ENCODE data around the gene MOB3A. TPM values are rescaled to one million over a fixed set of nuclear protein-coding genes. Genes with fewer than 3 reads are reported as not detected.

The MOB3A gene
- total RNA-seq, 1 donor, result 40.4 TPM

GRCh38 chr19:2117215-2117960 is 21.3 kb upstream of the MOB3A start:
- no peak for TF ChIP-seq CTCF (IDR thresholded peaks at IDR 0.05; ENCODE audit: insufficient read depth, low read length)
- H3K4me3 ChIP-seq (ENCODE audit: low read depth, low read length), result no peak overlapping the region

DNA sequence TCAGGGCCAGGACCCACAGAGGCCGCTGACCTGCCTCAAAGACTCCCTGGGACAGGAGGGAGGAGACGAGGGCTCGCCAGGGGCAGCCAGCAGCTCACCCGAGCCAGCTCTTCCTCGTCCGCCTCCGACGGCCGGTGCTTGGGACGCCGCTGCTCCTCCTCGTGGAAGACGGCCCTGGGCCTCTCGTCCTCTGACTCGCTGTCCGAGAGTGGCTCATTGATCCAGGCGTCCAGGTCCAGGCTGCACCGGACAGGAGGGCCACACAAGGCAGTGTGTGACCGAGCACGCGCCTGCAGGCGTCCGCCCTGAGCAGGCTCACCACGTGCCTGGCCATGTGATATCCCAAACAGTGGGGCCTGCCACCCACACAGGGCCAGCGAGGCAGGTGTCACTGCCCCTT is 20.4 kb upstream of the MOB3A start:
- no peak for DNase-seq (ENCODE audit: low read depth)

More at GRCh38 chr19:2117215-2117960, 21.3 kb upstream of the MOB3A start:
- DNase-seq (ENCODE audit: low read depth), result no peak

GRCh38 chr19:2115911-2116426 is 19.8 kb upstream of the MOB3A start:
- DNase-seq (ENCODE audit: low read depth), result no peak
- H3K4me3 ChIP-seq (ENCODE audit: low read depth, low read length), result no peak overlapping the region
- TF ChIP-seq CTCF (IDR thresholded peaks at IDR 0.05; ENCODE audit: insufficient read depth, low read length), result no peak

More for the DNA sequence above, 20.4 kb upstream of the MOB3A start:
- TF ChIP-seq CTCF (IDR thresholded peaks at IDR 0.05; ENCODE audit: insufficient read depth, low read length), result no peak
- H3K4me3 ChIP-seq (ENCODE audit: low read depth, low read length), result no peak overlapping the region

DNA sequence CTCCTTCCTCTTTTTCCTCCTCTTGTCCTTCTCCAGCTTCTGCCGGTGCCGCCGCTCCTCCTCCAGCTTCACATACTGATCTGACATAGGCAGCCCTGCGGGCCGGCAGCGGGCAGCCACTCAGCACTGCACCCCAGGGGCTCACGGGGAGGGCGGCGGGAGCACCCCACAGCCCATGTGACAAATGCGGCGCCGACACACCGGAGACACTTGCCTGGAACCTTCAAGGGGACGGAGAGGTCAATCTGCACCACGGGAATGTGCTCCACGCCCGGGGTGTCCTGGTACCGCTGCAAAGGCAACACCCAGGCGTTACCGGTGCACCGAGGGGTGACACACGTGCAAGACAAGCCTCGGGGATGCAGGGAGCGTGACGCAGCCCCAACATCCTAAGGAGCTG is 19.2 kb upstream of the MOB3A start:
- TF ChIP-seq CTCF (IDR thresholded peaks at IDR 0.05; ENCODE audit: insufficient read depth, low read length), result no peak
- H3K4me3 ChIP-seq (ENCODE audit: low read depth, low read length), result no peak overlapping the region
- DNase-seq (ENCODE audit: low read depth), result no peak

- DNase-seq (ENCODE audit: low read depth), result no peak
- TF ChIP-seq CTCF (IDR thresholded peaks at IDR 0.05; ENCODE audit: insufficient read depth, low read length), result no peak
- no peak overlapping the region for H3K4me3 ChIP-seq (ENCODE audit: low read depth, low read length)
Measured at GRCh38 chr19:2114821-2115220, 18.7 kb upstream of the MOB3A start.

DNA sequence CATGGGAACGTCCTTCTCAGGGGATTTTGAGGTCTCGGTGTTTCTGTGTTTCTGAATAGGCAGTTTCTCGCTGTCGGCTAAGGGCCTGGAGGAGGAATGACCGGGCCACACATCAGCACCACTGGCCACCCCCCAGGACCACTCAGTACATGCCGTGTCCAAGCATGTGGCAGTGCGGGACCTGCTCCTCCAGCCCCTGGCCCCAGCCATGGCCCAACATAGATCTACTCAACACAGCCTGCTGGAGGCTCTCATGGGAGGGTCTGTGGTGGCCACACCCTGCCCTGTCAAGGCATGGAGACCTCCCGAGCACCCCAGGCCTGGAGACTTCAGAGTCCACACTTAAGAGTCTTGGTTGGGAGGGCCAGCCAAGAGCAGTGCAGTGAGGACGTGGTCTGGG is 18.1 kb upstream of the MOB3A start:
- no peak for DNase-seq (ENCODE audit: low read depth)
- no peak for TF ChIP-seq CTCF (IDR thresholded peaks at IDR 0.05; ENCODE audit: insufficient read depth, low read length)

More for the DNA sequence above, 18.1 kb upstream of the MOB3A start:
- H3K4me3 ChIP-seq (ENCODE audit: low read depth, low read length), result no peak overlapping the region
